ENCODE data around the gene ZNF488.

Gene ZNF488

GRCh38 chr10:47365431-47366180, 18.5 kb downstream of the ZNF488 start:
- no peak for DNase-seq

DNA sequence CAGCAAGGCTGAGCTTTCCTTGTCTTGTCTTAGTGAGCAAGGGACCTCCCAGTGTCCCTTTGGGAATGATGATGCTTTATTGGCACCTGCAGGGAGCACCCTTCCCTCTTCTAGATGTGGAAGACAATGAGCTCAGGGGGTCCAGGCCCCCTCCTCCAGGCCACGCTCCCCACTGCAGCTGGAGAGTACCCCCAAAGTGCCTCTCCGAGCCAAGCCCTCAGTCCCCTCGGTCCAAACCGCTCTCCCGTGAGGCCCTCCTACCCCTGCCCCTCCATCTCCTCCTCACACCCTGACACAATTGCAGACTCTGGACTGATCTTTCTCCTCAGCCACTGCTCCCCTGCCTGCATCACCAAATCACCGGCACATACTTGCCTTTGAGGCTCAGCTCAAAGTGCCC, 19.2 kb downstream of the ZNF488 start:
- no peak for DNase-seq

DNA sequence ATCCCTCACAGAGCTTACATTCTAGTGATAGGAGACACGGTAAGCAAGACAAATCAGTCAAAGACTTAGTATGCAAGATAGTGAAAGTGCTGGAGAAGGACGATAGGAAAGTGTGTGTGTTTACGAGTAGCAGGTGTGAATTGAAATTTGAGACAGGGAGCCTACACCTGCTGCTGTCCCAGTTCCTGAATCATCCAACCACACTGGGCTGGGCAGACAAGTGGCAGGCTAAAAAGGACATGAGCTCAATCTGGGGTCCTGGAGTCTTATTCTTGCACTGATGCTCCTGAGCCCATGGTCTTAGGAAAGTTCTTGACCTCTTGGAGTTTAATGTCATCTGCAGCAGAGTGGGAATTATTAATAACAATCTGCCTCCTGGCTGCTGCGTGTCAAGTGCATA, 19.7 kb downstream of the ZNF488 start:
- DNase-seq = no peak

GRCh38 chr10:47363781-47364180, 20.3 kb downstream of the ZNF488 start:
- DNase-seq = no peak

GRCh38 chr10:47362199-47362598, 21.9 kb downstream of the ZNF488 start:
- no peak for DNase-seq

GRCh38 chr10:47361293-47361692, 22.8 kb downstream of the ZNF488 start:
- DNase-seq = peak; percentile 24

DNA sequence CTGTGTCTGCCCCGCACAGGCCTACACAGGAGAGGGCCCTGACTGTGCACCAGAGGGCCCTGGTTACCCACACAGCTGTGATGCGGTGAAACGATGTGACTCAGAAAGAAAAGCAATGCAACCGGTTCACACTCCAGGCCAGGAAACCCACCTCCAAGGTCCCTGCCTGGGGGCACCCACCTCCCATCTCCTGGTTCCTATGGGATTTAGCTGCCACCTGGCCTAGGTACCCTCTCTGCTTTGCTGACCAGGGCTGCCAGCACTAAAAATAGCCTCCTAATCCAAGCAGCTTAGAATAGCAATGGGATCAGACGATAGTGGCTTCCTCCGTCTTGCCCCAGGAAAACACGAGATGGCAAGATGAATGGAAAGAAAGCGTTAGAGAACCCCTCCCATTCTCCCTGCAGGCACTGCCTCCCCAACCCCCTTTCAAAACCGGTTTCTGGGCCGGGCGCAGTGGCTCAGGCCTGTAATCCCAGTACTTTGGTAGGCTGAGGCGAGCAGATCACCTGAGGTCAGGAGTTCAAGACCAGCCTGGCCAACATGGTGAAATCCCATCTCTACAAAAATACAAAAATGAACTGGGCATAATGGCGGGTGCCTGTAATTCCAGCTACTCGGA, 23.6 kb downstream of the ZNF488 start:
- no peak for DNase-seq

GRCh38 chr10:47359626-47360418, 24.3 kb downstream of the ZNF488 start:
- DNase-seq = no peak

DNA sequence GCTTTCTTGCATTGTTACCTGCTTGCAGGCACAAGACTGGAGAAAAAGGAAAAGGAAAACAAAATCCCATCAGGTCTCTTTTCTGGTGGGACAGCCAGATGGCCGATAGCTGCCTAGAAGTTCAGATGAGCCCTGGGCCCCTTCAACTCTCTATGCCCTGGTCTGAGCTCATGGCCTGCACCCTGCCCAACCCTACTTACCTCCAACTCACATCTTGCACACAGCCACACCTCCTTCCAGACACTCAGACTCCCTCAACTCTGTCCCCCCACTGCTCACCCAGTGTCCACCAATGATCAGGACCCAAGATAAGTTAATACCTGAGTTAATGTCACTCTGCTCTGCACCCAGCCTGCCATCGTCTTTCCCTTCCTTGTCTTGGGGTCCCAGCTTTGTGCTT, 25.0 kb downstream of the ZNF488 start:
- no peak for DNase-seq

DNA sequence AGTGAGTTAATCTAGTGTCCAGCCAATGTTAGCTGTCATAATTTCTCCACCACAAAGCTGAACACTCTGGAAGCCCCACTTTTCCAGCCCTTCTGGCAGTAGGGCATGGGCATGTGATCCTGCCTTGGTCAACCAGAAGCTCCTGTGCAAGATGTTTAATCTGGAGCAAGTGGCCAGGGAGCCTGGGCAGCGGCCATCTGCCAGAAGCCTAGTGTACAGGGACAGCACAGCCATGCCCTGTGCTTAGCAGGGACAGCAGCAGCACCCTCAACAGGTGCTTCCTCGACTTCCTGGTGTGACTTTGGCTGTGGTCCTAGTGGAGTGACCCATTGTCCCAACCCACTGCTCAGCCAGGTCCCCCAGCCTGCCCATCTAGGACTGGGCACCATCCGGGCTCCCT, 25.6 kb downstream of the ZNF488 start:
- DNase-seq = no peak

DNA sequence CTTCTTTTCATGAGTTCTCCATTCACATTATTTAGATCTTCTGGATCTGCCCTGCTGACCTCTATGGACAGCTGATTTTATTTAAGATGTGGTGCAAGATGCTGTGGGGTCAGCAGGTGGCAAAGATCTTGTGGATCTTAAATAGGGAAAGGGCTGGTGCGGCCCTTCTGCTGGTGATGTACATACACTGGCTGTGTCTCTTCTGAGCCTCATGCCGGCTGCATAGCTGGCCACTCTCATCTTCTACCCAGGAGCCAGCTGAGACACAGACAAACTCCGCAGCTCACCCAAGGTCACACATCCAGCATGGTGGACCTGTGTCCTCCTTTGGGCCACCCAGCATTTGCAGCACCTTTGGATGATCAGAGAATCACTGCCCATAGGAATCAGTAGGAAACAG, 26.2 kb downstream of the ZNF488 start:
- no peak for DNase-seq

DNA sequence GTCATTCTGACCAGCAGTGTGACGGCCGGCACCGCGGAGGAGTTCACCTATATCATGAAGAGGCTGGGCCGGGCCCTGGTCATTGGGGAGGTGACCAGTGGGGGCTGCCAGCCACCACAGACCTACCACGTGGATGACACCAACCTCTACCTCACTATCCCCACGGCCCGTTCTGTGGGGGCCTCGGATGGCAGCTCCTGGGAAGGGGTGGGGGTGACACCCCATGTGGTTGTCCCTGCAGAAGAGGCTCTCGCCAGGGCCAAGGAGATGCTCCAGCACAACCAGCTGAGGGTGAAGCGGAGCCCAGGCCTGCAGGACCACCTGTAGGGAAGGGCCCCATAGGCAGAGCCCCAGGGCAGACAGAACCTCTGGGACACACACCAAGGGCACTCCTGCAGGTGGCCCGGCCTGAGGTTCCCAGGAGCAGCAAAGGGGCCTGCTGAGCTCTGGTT, 26.9 kb downstream of the ZNF488 start:
- no peak for DNase-seq

- DNase-seq = no peak
These were observed 27.4 kb downstream of the ZNF488 start for GRCh38 chr10:47356708-47357107.

DNA sequence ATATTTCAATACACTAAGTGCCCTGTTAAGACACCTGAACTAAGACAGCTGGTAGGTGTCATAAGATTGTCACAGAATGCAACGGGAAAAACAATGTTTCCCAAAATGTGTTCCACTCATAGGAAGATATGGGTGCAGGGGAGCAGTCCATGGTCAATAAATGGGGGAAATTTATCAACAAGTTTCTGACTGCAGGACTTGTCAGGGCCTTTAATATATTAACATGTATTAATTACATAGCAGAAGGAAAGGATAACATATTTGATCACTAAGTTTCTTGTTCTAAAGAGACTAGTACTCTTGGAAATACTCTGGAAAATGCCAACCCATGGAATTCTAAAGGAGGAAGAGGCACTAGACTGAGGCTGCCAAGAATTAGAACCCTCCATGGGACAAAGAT, 29.2 kb downstream of the ZNF488 start:
- no peak for DNase-seq

GRCh38 chr10:47354165-47354564, 29.9 kb downstream of the ZNF488 start:
- no peak for DNase-seq

- no peak for DNase-seq
These were observed 30.7 kb downstream of the ZNF488 start for GRCh38 chr10:47353351-47353750.

DNA sequence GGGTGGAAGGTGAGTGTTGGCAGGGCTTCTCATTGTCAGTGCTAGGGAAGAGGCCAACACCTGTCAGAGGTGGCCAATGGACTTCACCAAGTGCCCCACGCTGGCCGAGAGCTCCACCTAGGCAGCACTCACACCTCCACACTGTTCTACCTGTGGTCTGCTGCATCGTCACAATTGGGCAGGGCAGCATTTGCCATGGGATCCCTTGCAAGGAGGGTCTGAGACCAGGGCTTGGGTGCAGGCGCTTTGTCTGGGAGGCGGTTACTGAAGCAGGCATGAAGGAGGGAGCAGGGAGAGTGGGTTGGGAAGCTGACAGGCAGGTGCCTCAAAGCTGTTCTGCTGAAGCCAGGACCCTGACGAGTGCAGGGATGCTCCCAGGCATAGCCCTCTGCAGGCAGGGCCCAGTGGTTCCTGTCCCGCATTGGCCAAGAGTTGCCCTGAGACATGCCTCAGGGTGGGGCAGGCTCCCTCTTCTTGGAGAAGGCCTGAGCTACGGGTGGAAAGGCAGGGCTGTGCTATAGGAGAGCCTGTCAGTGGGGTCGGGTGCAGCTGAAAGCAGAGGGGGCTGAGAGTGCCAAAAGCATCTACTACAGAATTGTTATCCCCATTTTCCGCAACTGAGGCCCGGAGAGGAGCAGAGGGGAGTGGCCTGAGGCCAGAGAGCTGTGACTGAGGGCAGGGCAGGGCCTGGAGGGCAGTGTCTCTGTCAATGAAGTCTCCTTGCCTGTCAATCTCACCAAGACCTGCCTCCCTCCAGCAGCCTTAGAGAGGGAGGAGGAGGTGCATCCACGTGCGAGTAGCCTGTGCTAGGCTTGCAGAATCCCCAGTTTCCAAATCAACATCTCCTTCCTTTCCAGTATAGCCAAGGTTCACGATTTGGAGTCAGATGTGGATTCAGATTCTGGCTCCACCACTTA, 31.9 kb downstream of the ZNF488 start:
- DNase-seq = no peak

GRCh38 chr10:47350671-47351640, 33.1 kb downstream of the ZNF488 start:
- no peak for DNase-seq

- DNase-seq = no peak
These were observed 34.1 kb downstream of the ZNF488 start for GRCh38 chr10:47349941-47350371.

- no peak for DNase-seq
These were observed 34.6 kb downstream of the ZNF488 start for GRCh38 chr10:47349516-47349915.
